Stimulated activated CD8-positive, alpha-beta memory T cell treated with anti-CD3 and anti-CD28 coated beads, Interleukin-4, amount 100 ng/mL, for 24 hours (primary cell): ENCODE measurements around the gene EDDM3A.

Experiments
- DNase-seq: peaks from one replicate; pipeline ENCODE4 v3.0.0-alpha.2; 2020; ENCODE audit warnings: low read depth

The EDDM3A gene

GRCh38 chr14:20789230-20789813, 43.6 kb downstream of the EDDM3A start:
- DNase-seq, result no peak

DNA sequence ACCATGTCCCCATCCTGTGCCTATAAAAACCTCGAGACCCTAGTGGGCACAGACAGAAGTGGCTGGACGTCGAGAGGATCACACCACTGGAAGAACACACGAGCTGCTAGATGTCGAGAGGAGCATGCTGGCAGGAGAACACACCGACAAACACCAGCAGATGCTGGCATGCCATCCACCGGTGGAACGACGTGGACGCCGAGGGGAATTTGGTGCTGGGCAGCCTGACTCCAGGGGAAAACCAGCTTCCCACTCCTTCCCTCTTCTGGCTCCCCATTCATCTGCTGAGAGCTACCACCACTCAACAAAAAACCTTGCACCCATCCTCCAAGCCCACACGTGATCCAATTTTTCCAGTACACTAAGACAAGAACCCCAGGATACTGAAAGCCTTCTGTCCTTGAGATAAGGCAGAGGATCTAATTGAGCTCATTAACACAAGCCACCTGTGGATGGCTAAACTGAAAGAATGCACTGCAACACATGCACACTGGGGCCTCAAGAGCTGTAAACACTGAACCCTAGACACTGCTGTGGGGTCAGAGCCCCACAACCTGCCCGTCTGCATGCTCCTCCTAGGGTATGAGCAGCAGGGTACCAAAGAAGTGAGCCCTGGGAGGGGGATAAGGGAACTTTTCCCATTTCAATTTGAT, 44.9 kb downstream of the EDDM3A start:
- DNase-seq, result no peak

- DNase-seq, result no peak
These were observed 45.5 kb downstream of the EDDM3A start for GRCh38 chr14:20791187-20791586.

- no peak for DNase-seq
These were observed 45.9 kb downstream of the EDDM3A start for GRCh38 chr14:20791597-20791996.

GRCh38 chr14:20792556-20792955, 46.9 kb downstream of the EDDM3A start:
- no peak for DNase-seq

DNA sequence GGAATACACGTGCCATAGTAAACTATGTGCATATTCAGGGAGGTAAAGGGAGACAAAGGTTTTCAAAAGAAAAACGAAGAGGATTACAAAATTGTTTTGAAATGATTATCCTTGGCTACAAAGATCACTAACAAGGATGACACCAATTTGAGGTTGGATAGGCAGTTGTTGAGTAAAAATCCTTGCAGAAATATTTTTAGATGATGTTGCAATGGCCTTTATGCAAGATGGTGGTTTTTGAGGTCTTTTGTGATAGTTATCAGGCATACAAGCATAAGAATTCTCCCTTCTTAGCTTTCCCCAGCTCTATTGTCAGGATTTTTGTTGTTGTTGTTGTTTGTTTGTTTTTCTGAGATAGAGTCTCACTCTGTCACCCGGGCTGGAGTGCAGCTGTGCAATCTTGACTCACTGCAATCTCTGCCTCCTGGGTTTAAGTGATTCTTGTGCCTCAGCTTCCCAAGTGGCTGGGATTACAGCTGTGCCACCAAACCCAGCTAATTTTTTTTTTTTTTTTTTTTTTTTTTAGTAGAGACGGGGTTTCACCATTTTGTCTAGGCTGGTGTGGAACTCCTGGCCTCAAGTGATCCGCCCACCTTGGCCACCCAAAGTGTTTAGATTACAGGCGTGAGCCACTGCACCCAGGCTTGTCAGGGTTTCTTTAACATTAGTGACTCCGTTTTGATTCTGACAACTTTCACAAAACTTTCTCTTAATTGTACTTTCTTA, 49.1 kb downstream of the EDDM3A start:
- no peak for DNase-seq

DNA sequence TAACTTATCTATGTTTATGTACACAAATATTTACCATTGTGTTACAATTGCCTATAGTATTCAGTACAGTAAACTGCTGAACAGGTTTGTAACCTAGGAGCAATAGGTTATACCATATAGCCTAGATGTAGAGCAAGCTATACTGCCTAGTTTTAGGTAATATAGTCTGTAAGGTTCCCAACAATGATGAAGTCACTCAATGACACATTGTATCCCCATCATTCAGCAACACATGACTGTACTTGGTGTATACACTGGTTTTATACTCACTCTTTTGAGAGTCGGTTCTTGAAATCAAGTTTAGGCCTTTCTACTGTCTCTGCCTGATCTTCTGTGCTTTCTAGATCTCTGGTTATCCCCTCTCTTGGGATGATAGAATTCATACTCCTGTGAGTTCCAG, 51.5 kb downstream of the EDDM3A start:
- no peak for DNase-seq
